NCI-H128 (cell line): ENCODE data around the gene SIL1.

ENCODE experiments used
- DNase-seq: peaks from one replicate; lab custom pipeline; 2025; ENCODE audit not compliant: unreplicated experiment; lab: John Stamatoyannopoulos, UW

Gene SIL1

DNA sequence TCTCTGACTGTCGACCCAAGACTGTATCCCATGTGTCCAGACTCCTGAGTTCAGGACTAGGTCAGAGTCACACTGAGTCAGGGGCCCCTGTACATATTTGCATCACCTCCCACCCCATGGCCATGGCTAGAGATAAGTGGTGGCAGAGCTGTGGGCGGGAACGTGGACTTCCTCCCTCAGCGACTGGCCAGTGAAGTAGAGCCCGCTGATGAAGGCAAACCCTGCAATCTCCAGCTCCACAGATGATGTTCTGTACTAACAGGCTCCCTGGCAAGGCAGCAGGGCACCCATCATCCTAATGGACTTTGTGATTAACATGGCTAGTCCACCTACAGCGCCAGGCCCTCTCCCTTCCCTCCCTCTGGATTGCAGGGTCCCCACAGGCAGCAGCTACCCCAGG, 212.5 kb downstream of the SIL1 start:
- DNase-seq, result no peak

DNA sequence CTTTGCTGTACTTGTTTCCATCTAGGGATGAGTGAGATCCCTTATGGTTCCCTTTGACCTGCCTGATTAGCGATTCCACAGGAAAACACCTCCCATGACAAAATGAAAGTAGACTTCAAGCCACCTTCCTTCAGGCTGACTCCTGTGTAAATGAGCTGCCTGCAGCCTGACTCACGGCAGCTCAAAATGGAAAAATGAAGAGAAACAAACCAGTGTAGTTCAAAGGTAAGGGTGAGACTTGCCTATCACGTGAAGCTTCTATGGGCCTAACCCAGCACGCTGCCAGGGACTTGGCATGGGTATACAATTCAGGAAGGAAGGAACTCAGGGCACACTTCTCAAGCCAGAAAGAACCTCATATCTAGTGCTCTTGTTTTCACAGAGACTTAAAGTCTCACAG, 212.9 kb downstream of the SIL1 start:
- DNase-seq, result no peak

DNA sequence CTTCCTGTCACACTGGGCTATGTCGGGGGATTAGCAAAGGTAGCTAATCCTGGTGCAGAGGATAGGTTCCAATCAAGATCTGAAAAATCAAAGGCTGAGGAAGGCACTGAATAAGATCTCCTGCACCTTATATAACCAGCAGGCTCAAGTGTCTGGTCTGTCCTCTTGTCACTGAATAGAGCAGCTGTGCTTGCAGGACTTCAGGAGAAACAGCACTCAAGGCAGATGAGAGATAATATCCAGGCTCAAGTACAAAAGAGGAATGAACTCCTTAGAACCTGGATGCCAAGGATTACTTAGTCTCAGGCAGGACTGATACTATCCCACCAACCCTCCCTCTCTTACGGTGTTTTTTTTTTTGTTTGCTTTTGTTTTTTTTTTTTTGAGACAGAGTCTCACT, 214.2 kb downstream of the SIL1 start:
- no peak for DNase-seq

DNA sequence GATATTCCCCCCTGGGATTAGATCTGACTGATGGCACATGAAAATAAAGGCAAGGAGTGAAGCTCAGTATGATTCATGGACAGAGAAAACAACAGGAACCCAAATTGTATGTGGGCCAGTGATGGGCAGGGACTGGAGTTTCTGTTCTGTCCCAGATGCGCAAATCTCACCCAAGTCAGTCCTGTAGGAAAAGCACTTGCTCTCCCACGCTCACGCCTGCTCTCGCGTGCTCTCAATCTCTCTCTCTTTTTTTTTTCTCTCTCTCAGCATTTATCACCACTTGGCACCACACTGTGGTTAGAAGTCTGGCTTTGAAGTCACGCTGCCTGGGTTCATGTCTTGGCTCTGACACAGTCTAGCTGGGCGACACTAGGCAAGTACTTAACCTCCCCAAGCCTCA, 216.6 kb downstream of the SIL1 start:
- DNase-seq, result no peak

DNA sequence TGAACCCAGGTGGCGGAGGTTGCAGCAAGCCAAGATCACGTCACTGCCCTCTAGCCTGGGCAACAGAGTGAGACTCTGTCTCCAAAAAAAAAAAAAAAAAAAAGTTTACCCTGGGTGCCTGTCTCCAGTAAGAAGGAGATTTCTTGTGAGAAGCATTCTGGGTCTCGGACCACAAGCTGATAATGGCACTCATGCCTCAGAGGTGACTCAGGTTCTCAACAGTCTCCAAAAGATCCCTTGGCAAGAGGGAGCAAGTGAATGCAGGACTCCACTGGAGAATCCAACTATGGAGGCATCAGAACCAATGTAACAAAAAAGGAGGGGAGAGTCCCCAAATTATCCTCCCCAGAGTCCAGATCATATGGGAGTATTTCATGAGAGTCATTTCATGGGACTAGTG, 217.0 kb downstream of the SIL1 start:
- DNase-seq, result no peak

DNA sequence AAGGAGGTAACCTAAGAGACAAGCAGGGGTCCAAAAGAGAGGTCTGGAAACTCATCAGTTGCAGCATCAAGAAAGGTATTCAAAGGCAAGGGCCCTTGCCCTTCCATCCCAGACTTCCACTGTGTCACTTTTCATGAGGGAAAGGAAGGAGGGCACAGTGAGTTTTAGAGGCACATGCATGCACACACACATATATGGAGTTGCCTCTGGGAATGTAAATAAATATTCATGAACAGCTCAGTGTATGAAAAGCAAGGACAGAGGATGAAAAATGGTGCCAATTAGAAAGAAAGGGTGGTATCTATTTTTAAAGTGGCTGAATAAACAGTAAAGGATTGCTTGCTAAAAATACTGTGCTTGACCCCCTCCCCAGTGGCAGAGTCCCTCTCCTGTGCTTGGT, 217.7 kb downstream of the SIL1 start:
- no peak for DNase-seq

DNA sequence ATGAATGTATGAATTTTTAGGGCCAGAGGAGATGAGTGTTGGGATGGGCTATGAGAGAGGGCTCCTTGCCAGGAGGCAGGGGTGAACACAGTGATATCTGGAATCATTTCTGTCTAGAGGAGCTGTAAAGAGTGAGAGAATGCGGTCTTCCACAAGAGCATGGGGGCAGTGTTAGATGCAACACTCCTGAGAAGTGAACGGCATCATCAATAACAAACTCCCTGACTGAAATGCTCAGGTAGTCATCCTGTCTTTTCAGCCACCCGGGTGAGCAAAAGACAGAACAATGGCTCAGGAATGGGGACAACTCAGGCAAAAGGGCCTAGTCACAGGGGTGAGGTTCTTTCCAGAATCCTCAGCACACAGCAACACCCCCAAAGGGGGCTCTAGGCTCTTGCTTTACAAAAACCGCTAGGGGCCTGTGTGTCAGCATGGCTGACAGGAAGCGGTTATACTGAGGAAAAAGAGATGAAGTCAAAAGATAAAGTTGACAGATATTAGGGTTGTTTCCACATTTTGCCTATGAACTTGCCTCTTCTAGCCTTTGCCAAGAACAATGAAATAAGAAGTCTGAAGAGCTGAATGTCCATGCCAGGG, 218.4 kb downstream of the SIL1 start:
- DNase-seq, result no peak

DNA sequence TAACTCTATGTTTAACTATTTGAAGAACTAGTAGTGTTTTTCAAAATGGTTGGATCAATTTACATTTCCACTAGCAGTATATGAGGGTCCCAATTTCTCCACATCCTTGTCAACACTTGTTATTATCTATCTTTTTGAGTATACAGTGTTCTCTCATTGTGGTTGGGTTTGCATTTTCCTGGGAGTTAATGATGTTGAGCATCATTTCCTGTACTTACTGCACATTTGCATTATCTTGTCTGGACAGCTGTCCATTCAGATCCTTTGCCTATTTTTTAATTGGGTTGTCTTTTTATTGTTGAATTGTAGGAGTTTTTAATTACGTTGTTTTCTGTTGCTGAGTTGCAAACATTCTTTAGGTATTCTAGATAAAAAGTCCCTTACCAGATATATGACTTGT, 219.6 kb downstream of the SIL1 start:
- DNase-seq, result no peak

DNA sequence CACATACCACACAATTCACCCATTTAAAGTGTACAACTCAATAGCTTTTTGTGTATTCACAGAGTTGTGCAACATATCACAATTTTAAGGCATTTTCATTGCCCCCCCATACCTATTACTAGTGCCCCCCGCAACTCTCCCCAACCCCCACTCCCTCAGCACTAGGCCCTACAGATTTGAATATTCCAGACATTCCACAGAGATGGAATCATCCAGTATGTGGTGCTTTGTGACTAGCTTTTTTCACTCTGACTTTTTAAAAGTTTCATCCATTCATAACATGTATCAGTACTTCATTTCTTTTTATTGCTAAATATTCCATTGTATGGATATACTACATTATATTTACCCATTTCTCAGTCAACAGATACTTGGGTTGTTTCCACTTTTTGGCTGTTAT, 220.1 kb downstream of the SIL1 start:
- no peak for DNase-seq

DNA sequence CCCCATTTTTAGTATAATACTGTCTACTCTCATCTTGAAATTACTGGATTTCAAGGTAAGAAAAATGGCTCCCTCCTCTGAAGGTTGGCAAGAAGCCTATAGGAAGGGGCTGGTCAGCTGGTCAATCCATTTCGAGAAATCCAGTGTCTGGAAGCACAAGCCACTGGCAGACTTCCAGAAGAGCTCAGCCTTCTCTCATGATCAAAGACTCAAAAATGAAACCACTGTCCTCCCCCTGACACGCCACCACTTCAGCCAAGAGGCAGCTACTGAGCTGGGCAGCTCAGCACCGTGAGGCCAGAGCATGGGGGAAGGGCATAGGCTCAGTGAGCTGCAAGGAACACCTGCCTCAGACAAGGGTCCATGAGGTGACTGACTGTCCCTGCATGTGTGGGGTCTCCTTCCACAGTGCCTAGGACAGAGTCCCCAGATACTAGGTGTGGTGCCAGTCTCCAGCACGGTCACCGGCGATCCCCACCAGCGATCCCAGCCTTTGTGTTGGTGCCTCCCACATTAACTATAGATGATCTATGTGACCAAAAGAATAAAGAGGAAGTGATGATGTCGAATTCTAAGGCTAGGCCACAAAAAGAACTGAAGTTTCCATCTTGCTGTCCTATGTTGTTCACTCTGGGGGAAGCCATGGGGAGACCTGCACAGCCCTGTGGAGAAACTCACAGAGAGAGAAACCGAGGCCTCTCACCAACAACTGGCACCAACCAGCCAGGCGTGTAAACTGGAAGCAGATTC, 222.9 kb downstream of the SIL1 start:
- DNase-seq, result no peak

DNA sequence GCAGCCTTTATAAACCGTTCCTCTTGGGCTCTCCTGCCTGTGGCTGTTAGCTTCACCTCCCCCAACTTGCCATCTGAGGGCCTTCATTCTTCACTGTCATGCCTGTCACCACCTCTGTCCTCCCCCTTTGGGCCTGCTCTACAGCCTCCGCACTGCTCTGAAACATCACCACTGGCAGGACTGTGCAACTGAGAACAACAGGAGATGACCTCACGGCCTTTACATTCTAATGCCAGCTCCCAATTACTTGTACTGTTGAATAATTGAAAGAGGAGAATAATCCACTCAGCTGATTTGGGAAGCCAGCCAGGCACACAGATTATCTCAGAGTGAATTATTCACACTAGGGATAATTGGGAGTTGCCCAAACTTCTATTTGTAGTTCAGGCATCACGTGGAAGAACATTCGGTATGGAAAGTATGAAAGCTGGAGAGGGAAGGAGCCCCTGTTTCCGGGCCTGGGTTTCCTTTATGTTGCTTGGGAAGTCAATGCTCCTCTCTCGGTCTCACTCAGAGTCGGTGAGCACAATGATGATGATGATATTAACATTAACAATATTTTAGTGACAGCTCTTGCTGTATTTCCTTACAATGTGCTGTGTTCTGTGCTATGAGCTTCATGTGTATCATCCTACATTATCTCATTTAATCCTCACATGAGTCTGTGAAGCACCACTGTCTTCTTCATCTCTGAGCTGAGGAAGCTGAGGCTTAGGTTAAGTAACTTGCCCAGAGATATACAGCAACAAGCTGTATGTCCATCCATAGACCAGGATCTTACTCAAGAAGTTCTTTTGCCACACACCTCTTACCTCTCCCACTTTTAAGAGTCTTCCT, 223.7 kb downstream of the SIL1 start:
- no peak for DNase-seq

DNA sequence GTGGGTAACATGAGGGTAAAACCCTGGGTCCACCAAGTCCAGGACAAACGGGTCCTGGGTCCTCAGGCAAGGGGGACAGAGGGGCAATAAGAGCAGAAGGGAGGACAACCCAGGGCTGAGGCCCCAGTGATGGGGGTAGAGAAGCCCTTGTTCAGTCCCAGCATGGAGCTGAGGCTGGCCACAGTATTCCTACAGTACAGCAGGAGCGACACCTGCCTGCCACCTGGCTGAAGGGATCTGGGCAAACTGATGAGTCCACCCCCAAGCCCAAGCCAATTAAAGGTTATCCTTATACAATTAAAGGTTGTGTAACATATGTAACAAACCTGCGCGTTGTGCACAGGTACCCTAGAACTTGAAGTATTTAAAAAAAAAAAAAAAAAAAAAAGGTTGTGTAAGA, 225.3 kb downstream of the SIL1 start:
- no peak for DNase-seq

DNA sequence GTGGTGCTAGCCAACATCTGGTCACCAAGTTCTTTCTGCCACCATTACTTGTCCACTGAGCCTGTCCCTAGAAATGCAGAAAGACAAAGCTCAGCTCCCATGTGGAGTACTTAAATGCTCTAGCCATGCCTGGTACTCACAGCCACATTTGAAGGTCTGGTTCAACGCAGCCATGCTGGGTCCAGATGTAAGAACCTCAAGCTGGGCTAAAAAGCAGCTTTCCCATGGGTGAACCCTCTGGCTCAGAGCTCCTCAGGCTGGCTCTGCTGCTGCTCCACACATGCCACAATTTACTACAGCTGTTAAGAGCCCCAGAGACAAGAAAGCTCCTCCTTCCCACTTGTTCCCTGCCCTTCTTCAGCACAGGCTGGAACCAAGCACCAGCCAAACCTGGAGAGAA, 225.9 kb downstream of the SIL1 start:
- no peak for DNase-seq

DNA sequence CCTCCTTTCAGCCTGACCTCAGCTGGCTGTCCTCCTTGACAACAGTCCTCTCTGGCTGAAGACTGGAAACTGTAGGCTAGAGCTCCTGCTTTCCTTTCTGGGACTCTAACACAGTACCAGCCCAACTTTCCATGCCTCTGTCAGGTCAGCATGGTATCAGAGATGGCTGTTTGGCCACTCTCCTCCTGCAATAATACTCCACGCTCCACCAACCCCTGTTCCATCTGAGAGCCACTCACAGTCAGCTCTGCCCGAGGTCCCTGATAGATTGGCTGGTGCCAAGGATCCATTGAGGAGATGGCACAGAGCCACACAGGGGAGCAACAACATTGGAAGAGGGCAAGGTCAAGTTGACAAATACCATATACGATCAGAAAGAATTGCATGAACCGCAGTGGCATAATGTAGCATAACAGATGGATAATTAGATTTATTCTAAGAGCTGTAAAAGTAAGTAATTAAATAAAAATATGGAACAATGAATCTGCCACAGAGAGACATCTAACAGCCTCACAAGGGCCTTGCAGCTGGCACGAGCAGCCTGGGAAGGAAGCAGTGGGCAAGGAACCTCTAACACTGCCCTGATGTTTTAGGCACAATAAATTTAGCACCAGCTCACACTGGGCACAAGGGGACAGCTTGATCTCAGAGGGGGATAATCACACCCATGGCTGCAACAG, 228.7 kb downstream of the SIL1 start:
- DNase-seq, result no peak

DNA sequence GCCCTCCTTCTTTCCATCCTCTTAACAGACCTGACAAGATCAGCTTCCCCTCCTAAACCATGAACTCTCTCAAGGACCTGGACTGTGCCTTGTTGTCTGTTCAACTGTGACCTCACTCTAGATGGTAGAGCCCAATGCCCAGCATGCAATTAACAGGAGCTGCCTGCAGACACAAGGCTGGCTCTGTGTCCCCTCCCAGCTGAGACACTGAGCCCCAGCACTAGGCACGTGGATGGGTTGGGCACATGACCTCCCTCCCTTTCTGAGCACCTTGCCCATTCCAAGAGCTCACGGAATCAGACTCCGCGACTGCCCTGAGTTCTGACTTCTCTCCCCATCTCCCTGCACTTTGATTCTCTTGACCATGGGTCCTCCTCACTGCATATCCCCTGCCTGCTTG, 229.6 kb downstream of the SIL1 start:
- no peak for DNase-seq

DNA sequence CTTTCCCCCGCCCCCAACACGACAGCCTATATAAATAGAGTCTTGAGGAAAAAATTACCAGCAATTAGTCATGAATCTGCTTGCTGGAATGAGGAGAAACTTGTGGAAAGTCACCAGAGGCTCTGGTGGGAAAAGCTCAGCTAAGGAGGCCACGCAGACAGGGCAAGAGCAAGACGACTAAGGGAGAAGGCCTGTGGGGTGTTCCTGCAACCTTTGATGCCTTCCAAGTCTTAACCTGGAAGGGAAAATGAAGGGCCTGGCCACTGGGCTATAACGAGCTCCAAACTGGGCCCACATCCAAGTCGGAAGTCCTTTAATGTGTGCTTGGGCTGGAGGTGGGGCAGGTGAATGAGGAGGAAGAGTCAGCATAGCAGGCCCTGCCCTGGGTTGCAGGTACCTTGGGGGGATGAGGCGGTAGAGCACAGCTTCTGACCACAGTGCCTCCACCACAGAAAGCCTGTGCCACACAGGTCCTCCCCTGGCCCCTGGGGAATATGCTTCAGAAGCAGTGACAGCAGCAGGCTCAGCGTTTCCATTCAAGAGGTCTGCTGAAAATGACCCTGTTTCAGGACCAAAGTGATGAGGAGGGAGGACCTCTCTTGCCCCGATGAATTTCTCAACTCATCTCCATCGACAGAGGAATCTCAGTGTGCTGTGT, 230.2 kb downstream of the SIL1 start:
- no peak for DNase-seq

DNA sequence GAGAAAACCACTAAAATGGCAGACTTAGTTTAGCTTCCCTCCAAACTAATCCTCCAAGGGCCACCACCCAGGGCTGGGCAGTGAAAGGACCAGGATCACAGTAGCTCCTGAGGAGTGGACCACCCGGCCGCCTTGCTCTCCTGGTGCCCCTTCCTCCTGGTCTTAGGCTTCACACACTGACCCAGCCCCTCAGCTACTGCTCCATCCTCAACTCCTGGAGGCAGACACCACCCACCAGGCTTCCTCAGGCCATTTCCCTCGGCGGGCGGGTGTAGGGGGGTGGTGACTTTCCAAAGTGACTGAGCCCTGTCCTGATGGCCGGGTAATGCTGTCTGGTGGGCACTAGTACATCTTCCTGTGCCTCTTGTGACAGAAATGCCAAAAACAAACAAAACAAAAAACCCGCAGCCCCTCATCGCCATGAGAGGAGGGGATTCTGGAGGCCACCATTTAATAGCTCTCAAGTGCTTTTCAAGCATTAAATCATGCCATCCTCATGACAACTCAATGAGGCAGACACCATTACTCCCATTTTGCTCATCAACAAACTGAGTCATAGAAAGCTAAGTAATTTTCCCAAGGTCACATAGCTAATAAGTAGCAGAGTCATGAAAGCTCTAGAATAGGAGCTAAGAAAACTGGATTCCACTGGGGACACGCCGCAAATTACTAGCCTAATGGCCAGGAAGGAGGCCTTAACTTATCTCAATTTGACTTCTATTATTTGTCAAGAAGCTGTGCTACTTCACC, 231.8 kb downstream of the SIL1 start:
- no peak for DNase-seq

DNA sequence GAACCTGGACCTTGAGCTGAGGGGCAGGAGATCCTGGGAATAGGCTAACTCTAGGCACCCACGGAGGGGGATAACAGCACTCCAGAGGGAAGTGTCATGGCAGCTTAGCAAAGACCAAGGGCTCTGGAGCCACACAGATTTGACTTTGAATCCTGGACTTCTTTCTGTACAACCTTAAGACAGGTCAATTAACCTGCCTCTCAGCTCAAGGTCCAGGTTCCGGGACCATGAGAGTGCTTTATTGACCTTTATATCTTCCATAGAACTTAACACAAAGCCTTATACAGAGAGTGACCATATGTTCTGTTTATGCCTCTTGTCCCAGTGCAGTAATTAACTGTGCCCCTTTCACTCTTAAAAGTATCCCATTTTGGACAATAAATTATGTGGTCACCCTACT, 232.5 kb downstream of the SIL1 start:
- DNase-seq, result no peak

DNA sequence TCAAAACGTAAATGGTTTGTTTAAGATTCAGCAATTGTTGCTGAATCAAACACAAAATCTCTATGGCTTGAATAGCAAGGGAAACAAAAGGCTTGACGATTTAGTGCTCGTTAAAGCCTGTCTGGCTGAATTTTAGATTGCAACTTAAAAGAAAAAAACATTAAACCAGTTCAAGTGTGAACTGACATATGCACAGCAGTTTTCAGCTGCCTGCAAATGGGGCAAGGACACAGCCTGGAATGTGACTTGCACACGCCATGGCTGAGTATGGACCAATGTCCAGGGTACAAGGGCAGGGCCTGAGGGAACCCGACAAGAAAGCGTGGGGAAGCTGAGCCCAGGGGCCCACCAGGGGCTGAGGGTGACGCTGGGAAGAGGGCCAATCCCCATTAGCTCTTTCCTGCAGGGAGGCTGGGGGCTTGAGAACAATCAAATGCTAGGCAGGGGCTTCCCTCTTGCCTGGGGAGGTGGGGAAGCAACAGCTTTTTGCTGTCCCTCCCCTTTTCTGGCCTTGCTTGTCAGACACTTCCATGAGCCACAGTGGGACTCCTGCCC, 233.4 kb downstream of the SIL1 start:
- DNase-seq, result no peak

DNA sequence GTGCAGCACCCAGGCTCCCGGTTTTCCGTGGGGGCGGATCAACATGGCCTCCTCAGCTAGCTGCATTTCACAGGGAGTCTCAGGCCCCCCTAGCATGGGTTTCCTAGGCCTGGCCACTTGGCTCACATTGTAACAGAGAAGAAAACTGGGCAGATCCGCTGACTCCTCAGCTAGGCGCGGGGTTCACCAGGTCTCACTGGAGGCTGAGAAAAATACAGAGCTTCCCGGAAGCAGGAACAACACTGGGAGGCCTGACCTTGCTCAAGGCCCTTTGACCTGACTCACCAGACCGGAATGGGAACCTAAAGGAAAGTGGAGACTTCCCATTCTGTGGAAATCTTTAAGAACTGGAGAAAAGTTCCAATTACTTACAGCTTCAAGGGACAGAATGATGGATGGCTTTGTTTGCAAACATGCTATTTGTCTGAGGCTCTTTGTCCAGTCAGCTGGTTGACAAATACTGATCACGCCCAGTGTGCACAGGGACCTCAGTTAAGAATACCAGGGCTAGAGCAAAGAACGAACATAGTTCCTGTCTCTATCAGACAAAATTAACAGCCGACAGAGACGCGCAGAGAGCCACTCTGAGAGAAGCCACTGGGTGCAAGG, 234.3 kb downstream of the SIL1 start:
- DNase-seq, result no peak
